Chondrocyte (in vitro differentiated cells): ENCODE measurements around the gene FAM53A. TPM values are rescaled to one million over a fixed set of nuclear protein-coding genes. Genes with fewer than 3 reads are reported as not detected.
A peak's percentile ranks its signal among the peaks of the same experiment; 100 is the strongest.
"Not testable (repeated sequence)": the region's sequence is repeated elsewhere in the genome, so short reads cannot be mapped to it uniquely, and the experiment has no call there.

Source experiments
- DNase-seq: peaks from one replicate; pipeline ENCODE4 v3.0.0; 2021; ENCODE audit warnings: mixed read lengths, low spot score
- H3K27ac Mint-ChIP-seq: one replicate; pipeline ENCODE4 v1.8.0; 2021; ENCODE audit warnings: mild to moderate bottlenecking, moderate library complexity, mixed read lengths; ENCODE audit not compliant: unreplicated experiment
- H3K27me3 Mint-ChIP-seq: 2 replicates; pipeline ENCODE4 v1.8.0; 2021; ENCODE audit warnings: low read depth, mixed read lengths
- H3K36me3 Mint-ChIP-seq: 2 replicates; pipeline ENCODE4 v1.8.0; 2021; ENCODE audit warnings: low read depth, mixed read lengths
- H3K4me1 Mint-ChIP-seq: 2 replicates; pipeline ENCODE4 v1.8.0; 2021; ENCODE audit warnings: low read depth, mild to moderate bottlenecking, mixed read lengths
- H3K4me3 Mint-ChIP-seq: one replicate; pipeline ENCODE4 v1.8.0; 2021; ENCODE audit warnings: mild to moderate bottlenecking, moderate library complexity, mixed read lengths; ENCODE audit not compliant: unreplicated experiment
- H3K9me3 Mint-ChIP-seq: 2 replicates; pipeline ENCODE4 v1.8.0; 2021; ENCODE audit warnings: low read depth, mixed read lengths
- total RNA-seq: library from RNA; stranded (reverse); gene quantifications from 3 replicates; pipeline ENCODE4 v1.2.1, GENCODE V29; 2021
- TF ChIP-seq, protein P1 (sequence below): fragments of 200-600 bp; sonication (generic); IDR thresholded peaks from 2 replicates; pipeline ENCODE4 v1.5.0; 2021; ENCODE audit warnings: antibody characterized with exemption, mild to moderate bottlenecking, moderate library complexity

The FAM53A gene
- total RNA-seq, 1 donor from 2014 or later, result 6.9 TPM

DNA sequence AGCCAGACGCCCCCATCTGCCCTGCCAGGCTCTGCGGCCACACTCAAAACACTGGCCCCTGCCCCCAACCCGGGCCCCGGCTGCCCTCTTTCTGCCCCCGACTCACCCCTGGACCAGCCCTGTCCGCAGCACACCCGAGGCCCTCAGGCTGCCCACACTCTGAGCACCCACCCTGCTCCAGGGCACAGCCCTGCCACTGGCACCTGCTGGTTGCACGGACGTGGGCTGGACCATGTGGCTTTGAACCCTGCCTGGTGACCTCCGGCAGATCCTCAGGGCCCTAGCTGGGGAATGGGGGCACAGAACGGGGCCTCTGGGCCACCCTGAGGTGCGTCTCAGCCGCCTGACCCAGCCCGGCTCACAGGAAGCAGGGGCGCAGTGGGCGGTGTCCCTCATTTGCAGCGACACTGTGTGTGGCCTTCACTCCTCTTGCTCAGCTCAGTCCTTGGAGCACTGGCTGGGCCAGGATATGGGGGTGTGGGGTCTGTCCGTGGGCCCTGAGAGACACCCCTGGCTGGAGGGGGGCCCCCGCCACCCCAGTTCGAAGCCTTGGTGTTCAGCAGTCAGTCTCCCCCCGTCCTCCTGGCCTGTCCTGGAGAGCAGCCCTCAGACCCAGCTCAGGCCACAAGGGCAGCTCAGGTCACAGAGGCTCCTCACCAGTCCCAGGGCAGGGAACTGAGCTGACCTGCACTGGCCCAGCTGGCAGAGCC lies 73.2 kb downstream of the FAM53A start:
- Mint-ChIP-seq H3K27ac (no peak overlapping the region), H3K9me3 (no peaks in the 10 kb centered on the region)

DNA sequence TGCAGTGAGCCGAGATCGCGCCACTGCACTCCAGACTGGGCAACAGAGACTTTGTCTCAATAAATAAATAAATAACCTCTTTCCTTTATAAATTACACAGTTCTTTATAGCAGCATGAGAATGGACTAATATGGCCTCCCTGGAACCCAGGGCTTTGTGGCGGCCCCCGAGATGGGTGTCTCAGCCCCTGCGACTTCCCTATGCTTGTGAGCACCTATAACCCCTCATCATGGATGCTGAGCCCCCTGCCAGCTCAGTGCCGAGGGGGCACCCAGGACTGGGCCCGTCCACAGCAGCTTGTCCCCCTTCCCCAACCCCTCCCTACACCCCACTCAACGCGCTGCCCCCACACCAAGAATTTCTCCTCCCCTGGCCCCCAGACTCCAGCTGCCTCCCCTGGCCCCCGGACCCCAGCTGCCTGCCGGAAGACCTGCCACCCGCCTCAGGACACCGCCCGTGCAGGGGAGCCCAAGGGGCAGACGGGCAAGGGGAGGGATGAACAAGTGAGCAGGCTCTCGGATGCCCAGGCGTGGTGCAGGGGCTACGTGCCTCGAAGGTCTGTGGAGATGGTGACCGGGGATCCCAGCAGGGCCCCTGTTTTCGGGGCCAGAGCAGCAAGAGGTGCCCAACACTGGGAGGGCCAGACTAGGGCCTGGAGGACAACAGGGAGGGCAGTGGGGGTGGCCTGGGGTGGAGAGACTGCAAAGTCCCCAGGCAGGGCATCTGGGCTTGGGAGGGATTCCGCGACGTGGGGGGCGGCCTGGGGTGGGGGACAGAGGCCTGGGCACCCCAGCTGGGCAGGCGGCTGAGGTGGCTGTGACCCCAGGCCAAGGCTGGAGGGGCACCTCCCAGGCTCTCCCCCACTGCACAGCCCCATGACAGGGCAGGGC lies 74.0 kb downstream of the FAM53A start:
- DNase-seq, result peak; percentile 90
- Mint-ChIP-seq H3K27ac (no peak overlapping the region), H3K4me1 (no peaks in the 10 kb centered on the region), H3K9me3 (no peaks in the 10 kb centered on the region), H3K4me3 (no peak overlapping the region), H3K27me3 (peaks cover 2% of the 10 kb centered on the region), H3K36me3 (peaks cover 1% of the 10 kb centered on the region)
- TF ChIP-seq, protein P1, sequence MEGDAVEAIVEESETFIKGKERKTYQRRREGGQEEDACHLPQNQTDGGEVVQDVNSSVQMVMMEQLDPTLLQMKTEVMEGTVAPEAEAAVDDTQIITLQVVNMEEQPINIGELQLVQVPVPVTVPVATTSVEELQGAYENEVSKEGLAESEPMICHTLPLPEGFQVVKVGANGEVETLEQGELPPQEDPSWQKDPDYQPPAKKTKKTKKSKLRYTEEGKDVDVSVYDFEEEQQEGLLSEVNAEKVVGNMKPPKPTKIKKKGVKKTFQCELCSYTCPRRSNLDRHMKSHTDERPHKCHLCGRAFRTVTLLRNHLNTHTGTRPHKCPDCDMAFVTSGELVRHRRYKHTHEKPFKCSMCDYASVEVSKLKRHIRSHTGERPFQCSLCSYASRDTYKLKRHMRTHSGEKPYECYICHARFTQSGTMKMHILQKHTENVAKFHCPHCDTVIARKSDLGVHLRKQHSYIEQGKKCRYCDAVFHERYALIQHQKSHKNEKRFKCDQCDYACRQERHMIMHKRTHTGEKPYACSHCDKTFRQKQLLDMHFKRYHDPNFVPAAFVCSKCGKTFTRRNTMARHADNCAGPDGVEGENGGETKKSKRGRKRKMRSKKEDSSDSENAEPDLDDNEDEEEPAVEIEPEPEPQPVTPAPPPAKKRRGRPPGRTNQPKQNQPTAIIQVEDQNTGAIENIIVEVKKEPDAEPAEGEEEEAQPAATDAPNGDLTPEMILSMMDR, result no peak

More for the DNA sequence above, 73.2 kb downstream of the FAM53A start:
- no peaks in the 10 kb centered on the region for H3K27me3 Mint-ChIP-seq
- peaks cover 1% of the 10 kb centered on the region for H3K36me3 Mint-ChIP-seq
- no peaks in the 10 kb centered on the region for H3K4me1 Mint-ChIP-seq
- no peak overlapping the region for H3K4me3 Mint-ChIP-seq
- peak; percentile 81 for DNase-seq
- TF ChIP-seq, protein P1, result no peak

DNA sequence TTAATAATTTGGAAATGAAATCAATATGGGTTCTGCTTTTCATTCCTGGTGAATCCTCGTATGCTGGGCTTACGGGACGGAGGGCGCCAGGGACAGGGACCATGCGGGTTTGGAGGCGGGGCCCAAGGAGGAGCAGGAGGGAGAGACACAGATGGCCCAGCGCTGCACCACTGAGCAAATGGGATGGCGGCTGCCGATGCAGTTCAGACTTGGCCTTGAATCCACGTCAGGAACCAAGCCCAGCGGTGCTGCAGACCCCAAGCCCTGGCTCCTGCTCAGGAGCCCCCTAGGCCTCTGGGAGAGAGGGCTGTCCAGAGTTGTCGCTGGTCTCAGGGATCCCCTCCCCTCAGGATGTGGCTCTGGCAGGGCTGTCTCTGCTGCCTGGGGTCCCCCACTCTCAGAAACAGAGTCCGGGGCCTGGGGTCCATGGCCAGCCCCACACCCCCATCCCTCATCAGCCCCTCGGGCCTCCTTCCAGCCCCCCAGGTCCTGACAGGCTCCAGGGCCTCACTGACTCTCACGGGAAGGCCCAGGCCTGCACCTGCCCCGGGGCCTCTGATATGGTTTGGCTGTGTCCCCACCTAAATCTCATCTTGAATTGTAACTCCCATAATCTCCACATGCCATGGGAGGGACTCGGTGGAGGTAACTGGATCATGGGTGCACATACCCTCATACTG lies 75.2 kb downstream of the FAM53A start:
- H3K36me3 Mint-ChIP-seq, result no peaks in the 10 kb centered on the region
- DNase-seq, result peak; percentile 74
- H3K4me3 Mint-ChIP-seq, result no peak overlapping the region
- H3K27me3 Mint-ChIP-seq, result peaks cover 2% of the 10 kb centered on the region
- TF ChIP-seq, protein P1, result no peak
- H3K27ac Mint-ChIP-seq, result no peak overlapping the region
- peaks cover 2% of the 10 kb centered on the region for H3K4me1 Mint-ChIP-seq
- H3K9me3 Mint-ChIP-seq, result no peaks in the 10 kb centered on the region

DNA sequence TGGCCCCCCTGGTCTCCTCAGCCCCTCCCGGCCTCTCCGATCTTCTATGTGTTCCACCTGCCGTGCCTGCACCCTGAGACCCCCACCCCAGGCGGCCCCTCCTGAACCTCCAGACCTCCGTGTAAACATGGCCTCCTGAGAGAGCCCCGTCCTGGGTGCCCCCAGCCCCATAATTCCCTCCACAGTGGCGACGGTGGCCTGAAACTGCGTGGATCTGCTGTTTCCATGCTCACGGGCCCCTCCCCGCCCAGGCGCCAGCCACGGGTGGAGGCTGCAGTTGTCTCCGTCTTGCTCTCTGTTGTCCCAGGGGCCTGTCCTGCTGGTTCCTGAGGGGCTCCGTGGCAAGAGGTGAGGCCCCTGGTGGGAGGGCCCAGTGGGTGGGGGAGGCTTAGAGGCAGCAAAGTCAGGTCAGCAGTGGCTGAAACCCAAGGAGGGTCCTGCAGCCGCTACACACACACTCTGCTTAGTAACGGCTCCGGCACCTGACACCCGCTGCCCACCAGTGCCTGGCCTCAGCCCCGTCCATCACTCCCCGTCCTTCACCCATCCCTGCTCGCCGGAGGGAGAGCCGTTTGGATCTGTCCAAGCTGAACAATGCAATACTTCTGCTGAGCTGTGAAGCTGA lies 75.8 kb downstream of the FAM53A start:
- H3K27me3 Mint-ChIP-seq, result peaks cover 2% of the 10 kb centered on the region
- no peak overlapping the region for H3K4me3 Mint-ChIP-seq
- H3K9me3 Mint-ChIP-seq, result no peaks in the 10 kb centered on the region
- DNase-seq, result peak; percentile 71
- H3K4me1 Mint-ChIP-seq, result peaks cover 3% of the 10 kb centered on the region
- TF ChIP-seq, protein P1, result no peak
- no peaks in the 10 kb centered on the region for H3K36me3 Mint-ChIP-seq
- no peak overlapping the region for H3K27ac Mint-ChIP-seq

DNA sequence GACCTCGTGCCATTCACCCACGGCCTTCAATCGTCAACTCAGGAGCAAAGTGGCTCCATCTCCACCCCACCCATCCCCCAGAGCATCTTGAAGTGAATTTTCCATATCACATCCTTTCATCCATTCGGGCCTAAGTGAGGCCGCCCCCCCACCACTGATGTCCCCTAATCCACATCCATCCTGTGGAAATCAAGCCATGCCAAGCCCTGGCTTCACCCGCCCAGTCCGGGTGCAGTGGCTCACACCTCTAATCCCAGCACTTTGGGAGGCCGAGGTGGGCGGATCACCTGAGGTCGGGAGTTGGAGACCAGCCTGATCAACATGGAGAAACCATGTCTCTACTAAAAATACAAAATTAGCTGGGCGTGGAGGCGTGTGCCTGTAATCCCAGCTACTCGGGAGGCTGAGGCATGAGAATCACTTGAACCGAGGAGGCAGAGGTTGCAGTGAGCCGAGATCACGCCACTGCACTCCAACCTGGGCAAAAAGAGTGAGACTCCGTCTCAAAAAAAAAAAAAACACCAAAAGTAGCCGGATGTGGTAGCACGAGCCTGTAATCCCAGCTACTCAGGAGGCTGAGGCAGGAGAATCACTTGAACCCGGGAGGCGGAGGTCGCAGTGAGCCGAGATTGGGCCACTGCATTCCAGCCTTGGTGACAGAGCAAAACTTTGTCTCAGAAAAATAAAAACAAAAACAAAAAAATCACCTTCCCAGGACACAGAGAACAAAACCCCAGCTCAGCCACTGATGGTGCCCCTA lies 76.5 kb downstream of the FAM53A start:
- H3K9me3 Mint-ChIP-seq, H3K4me3 Mint-ChIP-seq, H3K4me1 Mint-ChIP-seq, H3K27ac Mint-ChIP-seq, H3K36me3 Mint-ChIP-seq, H3K27me3 Mint-ChIP-seq: not testable (repeated sequence)
- peak; percentile 17 for DNase-seq
